Progenitor cell of endocrine pancreas (in vitro differentiated cells): ENCODE measurements around the gene TBC1D2B. TPM values are rescaled to one million over a fixed set of nuclear protein-coding genes. Genes with fewer than 3 reads are reported as not detected.
"Not testable (repeated sequence)": the region's sequence is repeated elsewhere in the genome, so short reads cannot be mapped to it uniquely, and the experiment has no call there.

Experiments
- DNase-seq: peaks from one replicate; pipeline ENCODE4 v3.0.0; 2021; ENCODE audit warnings: low spot score; ENCODE audit not compliant: unreplicated experiment
- H3K27ac Mint-ChIP-seq: 2 replicates; pipeline ENCODE4 v1.8.0; 2021; ENCODE audit warnings: mild to moderate bottlenecking, moderate library complexity, mixed read lengths
- H3K27me3 Mint-ChIP-seq: 2 replicates; pipeline ENCODE4 v1.8.0; 2021; ENCODE audit warnings: mixed read lengths
- H3K36me3 Mint-ChIP-seq: 2 replicates; pipeline ENCODE4 v1.8.0; 2022; ENCODE audit warnings: mixed read lengths; ENCODE audit not compliant: insufficient read depth
- H3K4me1 Mint-ChIP-seq: 2 replicates; pipeline ENCODE4 v1.8.0; 2021; ENCODE audit warnings: low read depth, mixed read lengths
- H3K4me3 Mint-ChIP-seq: 2 replicates; pipeline ENCODE4 v1.8.0; 2021; ENCODE audit warnings: low read depth, mild to moderate bottlenecking, moderate library complexity, mixed read lengths
- H3K9me3 Mint-ChIP-seq: 2 replicates; pipeline ENCODE4 v1.8.0; 2021; ENCODE audit warnings: low read depth, mixed read lengths
- total RNA-seq: library from RNA; stranded (reverse); gene quantifications from 2 replicates; pipeline ENCODE4 v1.2.1, GENCODE V29; 2021
- TF ChIP-seq, protein P1 (sequence below): fragments of 200-600 bp; sonication (generic); IDR thresholded peaks from one replicate; pipeline ENCODE4 v1.5.0; 2021; ENCODE audit warnings: antibody characterized with exemption, mild to moderate bottlenecking; ENCODE audit not compliant: unreplicated experiment

Gene TBC1D2B
- total RNA-seq, 1 donor from 2014 or later: 10.8 TPM

- Mint-ChIP-seq H3K27ac (no peak overlapping the region), H3K4me1 (peaks cover 1% of the 10 kb centered on the region), H3K27me3 (peaks cover 10% of the 10 kb centered on the region), H3K36me3 (no peaks in the 10 kb centered on the region), H3K4me3 (no peak overlapping the region), H3K9me3 (no peaks in the 10 kb centered on the region)
- DNase-seq: no peak
- TF ChIP-seq, protein P1, sequence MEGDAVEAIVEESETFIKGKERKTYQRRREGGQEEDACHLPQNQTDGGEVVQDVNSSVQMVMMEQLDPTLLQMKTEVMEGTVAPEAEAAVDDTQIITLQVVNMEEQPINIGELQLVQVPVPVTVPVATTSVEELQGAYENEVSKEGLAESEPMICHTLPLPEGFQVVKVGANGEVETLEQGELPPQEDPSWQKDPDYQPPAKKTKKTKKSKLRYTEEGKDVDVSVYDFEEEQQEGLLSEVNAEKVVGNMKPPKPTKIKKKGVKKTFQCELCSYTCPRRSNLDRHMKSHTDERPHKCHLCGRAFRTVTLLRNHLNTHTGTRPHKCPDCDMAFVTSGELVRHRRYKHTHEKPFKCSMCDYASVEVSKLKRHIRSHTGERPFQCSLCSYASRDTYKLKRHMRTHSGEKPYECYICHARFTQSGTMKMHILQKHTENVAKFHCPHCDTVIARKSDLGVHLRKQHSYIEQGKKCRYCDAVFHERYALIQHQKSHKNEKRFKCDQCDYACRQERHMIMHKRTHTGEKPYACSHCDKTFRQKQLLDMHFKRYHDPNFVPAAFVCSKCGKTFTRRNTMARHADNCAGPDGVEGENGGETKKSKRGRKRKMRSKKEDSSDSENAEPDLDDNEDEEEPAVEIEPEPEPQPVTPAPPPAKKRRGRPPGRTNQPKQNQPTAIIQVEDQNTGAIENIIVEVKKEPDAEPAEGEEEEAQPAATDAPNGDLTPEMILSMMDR: no peak
These were observed 96.0 kb downstream of the TBC1D2B start for GRCh38 chr15:77981281-77982126.

- DNase-seq, H3K27ac Mint-ChIP-seq, H3K36me3 Mint-ChIP-seq, H3K4me1 Mint-ChIP-seq, H3K9me3 Mint-ChIP-seq, H3K4me3 Mint-ChIP-seq, H3K27me3 Mint-ChIP-seq: not testable (repeated sequence)
These were observed 96.8 kb downstream of the TBC1D2B start for GRCh38 chr15:77980674-77981073.

DNA sequence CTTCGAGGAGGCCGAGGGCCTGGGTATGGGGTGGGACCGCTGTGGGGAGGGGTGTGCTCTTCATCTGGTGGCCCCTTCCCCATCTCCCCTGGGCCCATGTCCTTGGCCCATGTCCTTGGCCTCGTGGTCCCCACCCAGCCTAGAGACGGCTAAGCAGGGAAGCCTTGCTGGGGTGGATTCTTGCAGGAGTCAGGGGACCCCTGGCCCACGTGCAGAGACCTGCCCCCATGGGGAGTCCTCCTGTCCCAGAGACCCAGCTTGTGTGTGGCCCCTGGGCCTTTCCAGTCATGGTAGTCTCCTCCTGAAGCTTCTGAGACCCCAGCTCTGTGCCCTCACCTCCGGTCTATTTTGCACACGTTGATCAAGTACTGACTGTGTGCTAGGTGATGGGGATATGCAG is 97.4 kb downstream of the TBC1D2B start:
- TF ChIP-seq, protein P1: no peak
- Mint-ChIP-seq H3K27me3 (peaks cover 10% of the 10 kb centered on the region), H3K27ac (no peak overlapping the region), H3K9me3 (no peaks in the 10 kb centered on the region), H3K4me3 (no peak overlapping the region), H3K36me3 (no peaks in the 10 kb centered on the region), H3K4me1 (peaks cover 1% of the 10 kb centered on the region)
- DNase-seq: no peak

- not testable (repeated sequence) for H3K9me3 Mint-ChIP-seq, DNase-seq, H3K4me3 Mint-ChIP-seq, H3K27ac Mint-ChIP-seq, H3K27me3 Mint-ChIP-seq, H3K4me1 Mint-ChIP-seq, H3K36me3 Mint-ChIP-seq
These were observed 98.4 kb downstream of the TBC1D2B start for GRCh38 chr15:77979157-77979556.

GRCh38 chr15:77978759-77979145 is 98.8 kb downstream of the TBC1D2B start:
- not testable (repeated sequence) for H3K9me3 Mint-ChIP-seq, H3K27me3 Mint-ChIP-seq, H3K36me3 Mint-ChIP-seq, H3K27ac Mint-ChIP-seq, H3K4me3 Mint-ChIP-seq, H3K4me1 Mint-ChIP-seq, DNase-seq

DNA sequence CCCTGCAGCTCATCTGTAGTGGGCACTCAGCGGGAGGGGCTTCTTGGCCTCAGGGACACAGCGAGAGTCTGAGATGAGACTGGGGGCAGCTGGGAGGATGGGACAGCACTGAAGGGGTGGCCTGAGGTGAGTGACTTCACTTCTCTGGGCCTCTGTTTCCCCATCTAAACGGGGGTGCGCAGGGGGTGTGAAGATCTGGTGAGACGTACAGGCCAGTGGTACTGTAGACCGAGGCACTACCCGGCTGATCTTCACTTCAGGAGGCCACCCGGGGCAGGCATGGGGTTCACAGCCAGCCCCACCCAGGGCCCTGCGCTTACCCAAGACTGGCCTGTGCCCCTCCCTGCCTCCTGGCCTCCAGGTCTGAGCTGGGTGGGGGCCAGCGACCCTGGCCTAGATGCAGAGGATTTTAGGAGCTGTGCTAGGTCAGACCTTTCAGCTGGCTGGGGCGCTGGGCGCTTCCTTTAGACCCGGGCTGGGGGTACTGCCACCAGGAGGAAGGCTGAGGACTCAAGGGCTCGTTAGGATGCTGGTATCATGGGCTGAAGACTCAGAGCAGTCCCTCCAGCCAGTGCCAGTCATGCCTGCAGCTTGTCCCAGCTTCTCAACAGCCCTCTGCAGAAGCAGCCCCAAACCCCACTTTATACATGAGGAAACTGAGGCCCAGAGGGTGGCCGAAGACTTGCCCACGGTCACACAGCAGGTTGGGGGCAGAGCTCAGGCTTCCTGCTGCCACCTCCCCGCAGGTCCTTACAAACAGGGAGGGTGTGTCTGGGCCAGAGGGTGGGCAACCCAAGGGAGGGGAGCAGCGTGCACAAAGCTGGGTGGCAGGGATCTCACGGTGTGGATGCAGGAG is 99.4 kb downstream of the TBC1D2B start:
- H3K4me1 Mint-ChIP-seq, H3K4me3 Mint-ChIP-seq, H3K27me3 Mint-ChIP-seq, H3K9me3 Mint-ChIP-seq, DNase-seq, H3K27ac Mint-ChIP-seq, H3K36me3 Mint-ChIP-seq: not testable (repeated sequence)

DNA sequence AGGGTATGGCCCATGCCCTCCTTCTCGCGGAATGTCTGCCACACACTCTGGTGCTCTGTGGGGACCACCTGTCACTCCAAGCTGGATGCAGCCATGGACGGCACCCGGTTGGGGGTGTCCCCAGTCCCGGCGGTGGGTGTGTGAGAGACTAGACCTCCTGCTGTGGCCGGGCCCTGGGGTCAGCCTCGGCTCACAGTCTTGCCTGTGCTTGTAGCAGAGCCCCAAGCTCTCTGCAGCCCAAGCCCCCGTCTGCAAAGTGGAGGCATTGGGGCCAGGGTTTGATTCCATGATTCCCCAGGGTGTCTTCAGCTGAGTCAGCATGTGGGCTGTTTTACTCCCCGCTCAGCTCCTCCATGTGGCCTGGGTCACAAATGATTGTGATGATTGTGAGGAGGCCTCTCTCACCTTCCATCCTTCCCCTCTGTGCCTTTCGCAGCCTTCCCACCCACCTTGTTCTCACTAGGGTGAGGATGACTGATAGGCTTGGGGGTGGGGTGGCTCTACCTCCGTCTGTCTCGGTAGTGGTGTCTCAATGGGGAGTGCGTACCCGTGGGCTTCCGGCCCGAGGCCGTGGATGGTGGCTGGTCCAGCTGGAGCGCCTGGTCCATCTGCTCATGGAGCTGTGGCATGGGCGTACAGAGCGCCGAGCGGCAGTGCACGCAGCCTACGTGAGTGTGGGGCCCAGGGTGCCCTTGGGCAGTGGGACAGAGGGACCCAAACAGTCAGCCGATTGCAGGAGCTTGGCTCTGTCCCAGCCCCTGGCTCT is 100.6 kb downstream of the TBC1D2B start:
- not testable (repeated sequence) for DNase-seq, H3K36me3 Mint-ChIP-seq, H3K4me3 Mint-ChIP-seq, H3K9me3 Mint-ChIP-seq, H3K4me1 Mint-ChIP-seq, H3K27ac Mint-ChIP-seq, H3K27me3 Mint-ChIP-seq

GRCh38 chr15:77976095-77976450 is 101.4 kb downstream of the TBC1D2B start:
- not testable (repeated sequence) for H3K36me3 Mint-ChIP-seq, H3K27ac Mint-ChIP-seq, H3K4me3 Mint-ChIP-seq, H3K27me3 Mint-ChIP-seq, H3K9me3 Mint-ChIP-seq, H3K4me1 Mint-ChIP-seq, DNase-seq
